DMS 273 treated with DMSO at 0.1 percent for 48 hours (cell line): ENCODE measurements around the gene NT5C3B.

Experiments used
- DNase-seq: peaks from one replicate; lab custom pipeline; 2025; lab: John Stamatoyannopoulos, UW

NT5C3B gene

GRCh38 chr17:41810659-41811548 is 25.1 kb downstream of the NT5C3B start:
- DNase-seq: no peak

GRCh38 chr17:41806685-41807445 is 29.2 kb downstream of the NT5C3B start:
- no peak for DNase-seq

GRCh38 chr17:41803049-41804020 is 32.7 kb downstream of the NT5C3B start:
- peak; percentile 12 for DNase-seq

GRCh38 chr17:41801374-41802271 is 34.4 kb downstream of the NT5C3B start:
- peak; percentile 28 for DNase-seq

GRCh38 chr17:41800601-41801373 is 35.2 kb downstream of the NT5C3B start:
- DNase-seq: no peak

GRCh38 chr17:41799366-41799765 is 36.7 kb downstream of the NT5C3B start:
- DNase-seq: no peak

- no peak for DNase-seq
These were observed 38.7 kb downstream of the NT5C3B start for GRCh38 chr17:41797377-41797776.

GRCh38 chr17:41796121-41796895 is 39.7 kb downstream of the NT5C3B start:
- no peak for DNase-seq

GRCh38 chr17:41794540-41794975 is 41.5 kb downstream of the NT5C3B start:
- DNase-seq: no peak

GRCh38 chr17:41793784-41794539 is 42.1 kb downstream of the NT5C3B start:
- no peak for DNase-seq

GRCh38 chr17:41792845-41793783 is 42.9 kb downstream of the NT5C3B start:
- no peak for DNase-seq

GRCh38 chr17:41787021-41787418 is 49.0 kb downstream of the NT5C3B start:
- DNase-seq: no peak

- peak; percentile 94 for DNase-seq
These were observed 49.6 kb downstream of the NT5C3B start, which contains the start of gene JUP for GRCh38 chr17:41786227-41787020. TSS of gene JUP (minus strand) at chr17:41786711. CDS start at chr17:41771854, 14,857 bp downstream.

- DNase-seq: no peak
These were observed 50.2 kb downstream of the NT5C3B start for GRCh38 chr17:41785859-41786226.

GRCh38 chr17:41785091-41785858 is 50.8 kb downstream of the NT5C3B start:
- DNase-seq: no peak
